ENCODE data around the gene ATXN1. TPM values are rescaled to one million over a fixed set of nuclear protein-coding genes. Genes with fewer than 3 reads are reported as not detected.

ATXN1 gene
- polyA plus RNA-seq, 1 donor from 2014 or later = 28.2 TPM

GRCh38 chr6:16776394-16777017 is 15.2 kb upstream of the ATXN1 start:
- Histone ChIP-seq H3K79me2 (replicated peaks; ENCODE audit: insufficient read depth, low read length) (no peaks in the 10 kb centered on the region), H2AFZ (ENCODE audit: low read depth, low read length) (no peak overlapping the region), H3F3A (ENCODE audit: insufficient read depth, low read length, poor library complexity, severe bottlenecking) (no peaks in the 10 kb centered on the region), H3K36me3 (ENCODE audit: insufficient read depth, low read length) (no peaks in the 10 kb centered on the region), H3K9me2 (ENCODE audit: insufficient read depth, low read length) (no peaks in the 10 kb centered on the region), H3K9me3 (ENCODE audit: low read length) (no peaks in the 10 kb centered on the region), H3K4me3 (ENCODE audit: low read length) (no peak overlapping the region), H4K20me1 (ENCODE audit: insufficient read depth) (no peaks in the 10 kb centered on the region), H3K4me2 (ENCODE audit: low read length) (no peak overlapping the region), H3K27ac (ENCODE audit: low read length) (no peak overlapping the region), H3K9ac (ENCODE audit: low read length) (no peak overlapping the region), H3K27me3 (ENCODE audit: insufficient read depth, low read depth, low read length) (no peaks in the 10 kb centered on the region)
- no peak for TF ChIP-seq SMC3 (conservative IDR thresholded peaks at IDR 0.05; ENCODE audit: poor library complexity)
- peak; percentile 21 for TF ChIP-seq CTCF (IDR thresholded peaks at IDR 0.05; ENCODE audit: poor library complexity, severe bottlenecking)
- TF ChIP-seq TAF1 (IDR thresholded peaks at IDR 0.05; ENCODE audit: low read depth) = no peak
- TF ChIP-seq, protein P1, sequence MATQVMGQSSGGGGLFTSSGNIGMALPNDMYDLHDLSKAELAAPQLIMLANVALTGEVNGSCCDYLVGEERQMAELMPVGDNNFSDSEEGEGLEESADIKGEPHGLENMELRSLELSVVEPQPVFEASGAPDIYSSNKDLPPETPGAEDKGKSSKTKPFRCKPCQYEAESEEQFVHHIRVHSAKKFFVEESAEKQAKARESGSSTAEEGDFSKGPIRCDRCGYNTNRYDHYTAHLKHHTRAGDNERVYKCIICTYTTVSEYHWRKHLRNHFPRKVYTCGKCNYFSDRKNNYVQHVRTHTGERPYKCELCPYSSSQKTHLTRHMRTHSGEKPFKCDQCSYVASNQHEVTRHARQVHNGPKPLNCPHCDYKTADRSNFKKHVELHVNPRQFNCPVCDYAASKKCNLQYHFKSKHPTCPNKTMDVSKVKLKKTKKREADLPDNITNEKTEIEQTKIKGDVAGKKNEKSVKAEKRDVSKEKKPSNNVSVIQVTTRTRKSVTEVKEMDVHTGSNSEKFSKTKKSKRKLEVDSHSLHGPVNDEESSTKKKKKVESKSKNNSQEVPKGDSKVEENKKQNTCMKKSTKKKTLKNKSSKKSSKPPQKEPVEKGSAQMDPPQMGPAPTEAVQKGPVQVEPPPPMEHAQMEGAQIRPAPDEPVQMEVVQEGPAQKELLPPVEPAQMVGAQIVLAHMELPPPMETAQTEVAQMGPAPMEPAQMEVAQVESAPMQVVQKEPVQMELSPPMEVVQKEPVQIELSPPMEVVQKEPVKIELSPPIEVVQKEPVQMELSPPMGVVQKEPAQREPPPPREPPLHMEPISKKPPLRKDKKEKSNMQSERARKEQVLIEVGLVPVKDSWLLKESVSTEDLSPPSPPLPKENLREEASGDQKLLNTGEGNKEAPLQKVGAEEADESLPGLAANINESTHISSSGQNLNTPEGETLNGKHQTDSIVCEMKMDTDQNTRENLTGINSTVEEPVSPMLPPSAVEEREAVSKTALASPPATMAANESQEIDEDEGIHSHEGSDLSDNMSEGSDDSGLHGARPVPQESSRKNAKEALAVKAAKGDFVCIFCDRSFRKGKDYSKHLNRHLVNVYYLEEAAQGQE (IDR thresholded peaks at IDR 0.05; ENCODE audit: borderline replicate concordance) = no peak
- no peak for TF ChIP-seq RAD21 (conservative IDR thresholded peaks at IDR 0.05)
- no peak for TF ChIP-seq EP300 (conservative IDR thresholded peaks at IDR 0.05; ENCODE audit: poor library complexity, severe bottlenecking)
- TF ChIP-seq MXI1 (conservative IDR thresholded peaks at IDR 0.05; ENCODE audit: poor library complexity, severe bottlenecking) = no peak
- no peak for TF ChIP-seq POLR2AphosphoS5 (IDR thresholded peaks at IDR 0.05)
- no peak for TF ChIP-seq EZH2 (IDR thresholded peaks at IDR 0.05; ENCODE audit: borderline replicate concordance, insufficient read depth, low read length, poor library complexity, severe bottlenecking)

- no peaks in the 10 kb centered on the region for H3K79me2 ChIP-seq (replicated peaks; ENCODE audit: insufficient read depth, low read length)
- TF ChIP-seq EP300 (conservative IDR thresholded peaks at IDR 0.05; ENCODE audit: poor library complexity, severe bottlenecking) = no peak
- no peak for TF ChIP-seq SMC3 (conservative IDR thresholded peaks at IDR 0.05; ENCODE audit: poor library complexity)
- TF ChIP-seq RAD21 (conservative IDR thresholded peaks at IDR 0.05) = no peak
- no peak for TF ChIP-seq MXI1 (conservative IDR thresholded peaks at IDR 0.05; ENCODE audit: poor library complexity, severe bottlenecking)
- no peak for TF ChIP-seq TAF1 (IDR thresholded peaks at IDR 0.05; ENCODE audit: low read depth)
- no peak for TF ChIP-seq EZH2 (IDR thresholded peaks at IDR 0.05; ENCODE audit: borderline replicate concordance, insufficient read depth, low read length, poor library complexity, severe bottlenecking)
- TF ChIP-seq, protein P1 (IDR thresholded peaks at IDR 0.05; ENCODE audit: borderline replicate concordance) = no peak
- no peak for TF ChIP-seq CTCF (IDR thresholded peaks at IDR 0.05; ENCODE audit: poor library complexity, severe bottlenecking)
- TF ChIP-seq POLR2AphosphoS5 (IDR thresholded peaks at IDR 0.05) = no peak
- no peaks in the 10 kb centered on the region for H3K36me3 ChIP-seq (ENCODE audit: insufficient read depth, low read length)
- H3K9ac ChIP-seq (ENCODE audit: low read length) = no peak overlapping the region
- H4K20me1 ChIP-seq (ENCODE audit: insufficient read depth) = no peaks in the 10 kb centered on the region
- H3K4me2 ChIP-seq (ENCODE audit: low read length) = no peak overlapping the region
- H2AFZ ChIP-seq (ENCODE audit: low read depth, low read length) = no peak overlapping the region
- no peaks in the 10 kb centered on the region for H3F3A ChIP-seq (ENCODE audit: insufficient read depth, low read length, poor library complexity, severe bottlenecking)
- no peaks in the 10 kb centered on the region for H3K9me3 ChIP-seq (ENCODE audit: low read length)
- H3K27ac ChIP-seq (ENCODE audit: low read length) = no peak overlapping the region
- no peak overlapping the region for H3K4me3 ChIP-seq (ENCODE audit: low read length)
- H3K9me2 ChIP-seq (ENCODE audit: insufficient read depth, low read length) = no peaks in the 10 kb centered on the region
- no peaks in the 10 kb centered on the region for H3K27me3 ChIP-seq (ENCODE audit: insufficient read depth, low read depth, low read length)
These were observed 13.2 kb upstream of the ATXN1 start for GRCh38 chr6:16774437-16774836.

Measured in neural cell (in vitro differentiated cells).